ENCODE data around the gene PRR7. TPM values are rescaled to one million over a fixed set of nuclear protein-coding genes. Genes with fewer than 3 reads are reported as not detected.
A peak's percentile ranks its signal among the peaks of the same experiment; 100 is the strongest.

PRR7 gene
- polyA plus RNA-seq, 5 donors = 0.39 to 2.5 (median 0.63) TPM

GRCh38 chr5:177449140-177450061 lies 2.8 kb downstream of the PRR7 start:
- no peak for DNase-seq

DNA sequence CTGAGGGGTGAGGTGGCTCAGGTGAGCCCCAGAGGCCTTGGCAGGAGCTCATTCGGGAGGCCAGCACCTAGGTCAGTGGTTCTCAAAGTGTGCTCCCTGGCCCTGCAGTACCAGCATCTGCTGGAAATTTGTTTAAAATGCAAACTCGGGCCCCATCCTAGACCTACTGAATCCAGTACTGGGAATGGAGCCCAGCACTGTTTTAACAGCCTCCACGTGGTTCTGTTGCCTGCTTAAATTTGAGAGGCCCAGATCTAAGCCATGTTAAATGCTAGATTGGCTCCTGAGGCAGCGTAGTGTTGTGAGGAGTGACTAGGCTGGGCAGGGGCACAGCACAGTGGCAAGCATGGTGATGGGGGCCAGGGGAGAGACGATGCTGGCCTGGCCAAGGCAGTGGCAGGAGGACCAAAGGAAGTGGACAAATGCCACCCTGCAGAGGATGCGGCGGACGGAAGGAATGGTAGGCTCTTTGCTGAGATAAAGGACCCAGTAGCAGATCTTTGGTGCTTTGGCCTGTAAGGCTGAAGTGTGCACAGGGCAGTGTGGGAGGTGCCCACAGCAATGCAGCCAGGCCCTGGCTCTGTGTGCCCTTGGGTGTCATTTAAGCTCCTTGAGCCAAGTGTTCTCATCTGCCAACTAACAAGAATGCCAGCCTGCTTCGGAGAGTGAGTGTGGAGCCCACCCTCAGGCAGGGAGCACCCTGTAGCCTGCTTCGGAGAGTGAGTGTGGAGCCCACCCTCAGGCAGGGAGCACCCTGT lies 4.2 kb downstream of the PRR7 start:
- DNase-seq = no peak

GRCh38 chr5:177452688-177453638 lies 6.3 kb downstream of the PRR7 start:
- DNase-seq = no peak

GRCh38 chr5:177453852-177454396 lies 7.3 kb downstream of the PRR7 start:
- DNase-seq = no peak

DNA sequence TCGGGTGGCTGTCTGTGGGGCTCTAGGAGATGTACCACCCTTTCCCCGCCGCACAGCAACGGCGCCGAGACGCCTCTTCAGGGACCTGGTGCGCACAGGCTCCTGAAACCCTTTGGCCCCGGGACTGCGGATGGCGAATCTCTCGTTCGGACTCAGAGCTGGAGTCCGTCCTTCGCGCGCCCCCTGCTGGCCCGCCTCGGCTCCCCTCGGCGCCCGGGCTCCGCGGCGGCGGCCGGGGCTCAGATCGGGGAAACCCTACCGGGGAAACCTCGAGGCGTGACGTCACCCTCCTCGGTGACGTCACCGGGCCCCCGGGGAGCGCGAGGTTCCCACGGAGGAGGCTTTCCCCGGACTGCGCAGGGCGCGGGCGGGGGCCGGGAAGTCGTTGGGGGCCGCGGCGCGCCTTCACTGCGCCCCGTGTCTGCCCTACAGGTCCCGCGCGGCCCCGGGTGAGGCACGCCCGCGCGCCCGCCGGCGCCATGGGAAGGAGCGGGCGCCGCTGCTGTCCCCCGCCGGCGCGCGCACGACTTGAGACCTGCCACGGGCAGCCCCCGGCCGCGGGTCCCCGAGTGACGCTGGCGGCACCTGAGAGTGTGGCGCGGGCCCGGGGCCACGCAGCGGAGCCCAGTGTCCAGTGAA lies 7.9 kb downstream of the PRR7 start:
- DNase-seq = peak; percentile 86 to 88

GRCh38 chr5:177455036-177455660 lies 8.5 kb downstream of the PRR7 start:
- DNase-seq = peak; percentile 68 to 72

DNA sequence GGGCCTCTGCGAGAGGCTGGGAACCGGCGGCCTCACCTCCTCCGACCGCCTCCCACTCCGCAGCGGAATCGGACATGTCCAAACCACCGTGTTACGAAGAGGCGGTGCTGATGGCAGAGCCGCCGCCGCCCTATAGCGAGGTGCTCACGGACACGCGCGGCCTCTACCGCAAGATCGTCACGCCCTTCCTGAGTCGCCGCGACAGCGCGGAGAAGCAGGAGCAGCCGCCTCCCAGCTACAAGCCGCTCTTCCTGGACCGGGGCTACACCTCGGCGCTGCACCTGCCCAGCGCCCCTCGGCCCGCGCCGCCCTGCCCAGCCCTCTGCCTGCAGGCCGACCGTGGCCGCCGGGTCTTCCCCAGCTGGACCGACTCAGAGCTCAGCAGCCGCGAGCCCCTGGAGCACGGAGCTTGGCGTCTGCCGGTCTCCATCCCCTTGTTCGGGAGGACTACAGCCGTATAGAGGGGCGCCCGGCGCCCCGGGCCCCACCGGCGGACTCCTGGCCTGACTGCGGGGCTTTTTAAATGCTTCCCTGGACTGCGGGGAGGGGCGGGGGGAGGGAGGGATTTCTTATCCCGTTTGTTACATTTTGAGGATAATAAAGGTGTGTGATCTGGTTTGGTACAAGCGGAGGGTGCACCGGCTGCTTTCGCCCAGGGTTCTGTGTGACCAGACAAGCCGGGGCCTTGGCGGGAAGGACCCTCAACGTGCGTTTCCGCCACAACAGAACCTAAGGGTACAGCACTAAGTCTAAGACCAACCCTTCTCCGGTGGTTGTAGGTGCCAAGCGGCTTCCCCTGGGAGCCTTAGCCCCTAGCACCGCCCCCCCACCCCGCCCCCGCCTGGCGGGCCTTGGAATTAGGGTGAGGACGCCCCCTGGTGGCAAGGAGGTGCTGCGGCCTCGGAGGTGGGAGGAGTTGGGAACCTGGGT lies 9.3 kb downstream of the PRR7 start:
- DNase-seq = peak; percentile 89 to 90

DNA sequence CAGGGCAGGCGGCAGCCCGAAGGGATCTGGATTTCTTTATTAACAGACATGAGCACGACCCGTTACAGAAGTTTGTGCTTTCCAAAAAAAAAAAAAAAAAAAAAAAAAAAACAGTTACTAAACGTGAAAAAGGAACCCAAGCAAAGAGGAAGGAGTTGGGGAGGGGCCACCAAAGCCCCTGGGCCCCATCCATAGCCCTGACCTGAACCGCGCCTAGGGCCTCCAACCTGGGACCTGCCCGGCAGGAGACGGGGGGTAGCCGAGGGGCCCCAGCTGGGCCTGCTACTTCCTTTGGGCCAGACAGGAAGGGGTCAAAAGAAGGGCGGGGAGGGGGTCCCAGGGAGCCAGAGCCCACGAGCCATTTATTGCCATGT lies 10.0 kb downstream of the PRR7 start:
- DNase-seq = no peak

DNA sequence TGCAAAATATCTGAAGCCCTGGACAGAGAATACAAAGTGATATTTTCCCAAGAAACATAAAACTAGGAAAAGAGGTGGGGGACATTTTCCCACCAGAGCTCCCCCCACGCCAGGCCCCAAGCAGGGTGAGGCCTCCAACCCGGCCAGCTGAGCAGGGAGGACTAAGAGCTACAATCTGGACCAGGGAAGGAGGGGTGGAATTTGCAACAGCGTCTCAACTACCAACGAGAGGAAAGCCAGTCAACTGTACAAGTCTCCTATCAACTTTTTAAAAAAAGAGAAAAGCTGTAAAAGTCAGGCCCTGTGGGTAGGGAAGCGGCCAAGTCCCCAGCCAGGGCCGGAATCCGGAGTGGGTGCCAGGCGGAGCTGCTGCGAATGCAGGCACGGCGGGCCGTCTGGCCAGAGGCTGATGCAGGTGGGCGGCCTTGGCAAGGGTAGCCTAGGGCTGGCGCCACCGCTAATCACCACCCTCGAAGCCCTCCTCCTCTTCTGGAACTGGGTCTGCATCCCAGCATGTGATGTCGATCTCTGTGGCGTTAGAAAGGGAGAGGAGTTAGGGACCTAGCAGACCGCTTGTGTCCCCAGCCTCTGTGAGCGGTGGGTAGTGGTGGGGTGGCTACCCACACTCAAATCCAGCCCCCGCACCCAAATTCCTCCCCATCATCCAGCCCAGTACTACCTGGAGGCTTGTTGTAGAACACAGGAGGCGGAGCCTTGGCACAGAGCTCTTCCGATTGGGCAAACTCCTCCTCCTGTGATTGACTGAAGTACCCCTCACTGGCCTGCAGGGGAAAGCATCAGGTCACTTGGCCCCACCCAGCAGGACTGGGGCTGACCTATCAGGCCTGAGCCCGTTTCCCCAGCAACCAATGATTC lies 10.6 kb downstream of the PRR7 start:
- peak; percentile 79 for DNase-seq

DNA sequence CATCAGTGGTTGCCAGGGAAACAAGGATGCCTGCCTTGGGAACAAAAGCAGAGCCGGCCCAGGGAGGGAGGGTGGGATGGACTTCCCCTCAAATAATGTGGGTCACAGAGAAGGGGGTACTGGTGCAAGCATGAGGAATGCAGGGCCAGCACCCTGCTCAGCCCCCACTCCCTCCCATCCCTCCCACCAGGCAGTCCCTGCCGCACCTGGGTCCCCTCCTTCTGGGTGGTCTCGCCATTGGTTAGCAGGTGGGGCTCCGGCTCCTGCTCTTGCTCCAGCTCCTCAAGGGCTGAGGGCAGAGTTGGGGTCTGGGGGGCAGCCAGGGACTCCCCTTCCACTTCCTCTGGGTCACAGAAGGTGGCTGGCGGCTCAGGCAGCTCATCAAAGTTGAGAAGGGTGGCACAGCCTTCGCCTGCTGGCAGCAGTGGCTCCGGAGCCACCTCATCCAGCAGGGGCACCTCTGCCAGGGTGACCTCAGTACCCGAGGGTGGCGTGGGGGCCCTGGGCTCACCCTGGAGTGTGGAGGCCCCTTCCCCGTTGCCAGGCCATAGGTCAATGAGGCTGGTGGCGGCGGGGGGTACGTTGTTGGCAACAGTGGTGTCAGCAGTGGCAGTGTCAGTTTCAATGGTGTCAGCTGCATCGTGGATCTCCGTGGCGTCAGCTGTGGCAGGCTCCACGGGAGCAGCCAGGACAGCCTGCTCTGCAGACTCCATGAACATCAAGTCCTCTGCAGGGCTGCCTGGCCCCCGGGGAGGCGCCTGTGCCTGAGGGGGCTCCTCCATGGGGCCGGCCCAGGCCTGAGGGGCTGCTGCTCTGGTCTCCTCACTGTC lies 11.5 kb downstream of the PRR7 start:
- no peak for DNase-seq

DNA sequence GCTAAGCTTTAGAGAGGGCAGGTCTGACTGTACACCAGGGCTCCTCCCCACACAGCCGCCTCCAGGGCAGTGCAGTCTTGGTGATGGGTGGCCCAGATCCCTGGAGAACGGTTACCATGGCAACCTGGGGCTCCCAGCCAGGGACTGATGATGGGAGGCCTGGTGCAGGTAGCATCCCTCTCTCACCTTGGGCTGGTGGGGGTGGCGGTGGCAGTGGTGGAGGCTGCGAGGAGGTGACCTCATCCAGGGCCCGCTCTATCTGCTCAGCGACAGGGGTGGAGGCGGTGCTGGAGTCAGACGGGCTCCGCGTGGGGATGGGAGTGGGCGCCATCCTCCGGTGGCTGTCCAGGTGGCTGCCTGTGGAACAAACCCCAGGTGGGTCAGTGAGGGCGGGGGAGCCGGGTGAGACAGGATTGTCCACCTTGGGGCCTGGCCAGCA lies 12.3 kb downstream of the PRR7 start:
- DNase-seq = no peak

DNA sequence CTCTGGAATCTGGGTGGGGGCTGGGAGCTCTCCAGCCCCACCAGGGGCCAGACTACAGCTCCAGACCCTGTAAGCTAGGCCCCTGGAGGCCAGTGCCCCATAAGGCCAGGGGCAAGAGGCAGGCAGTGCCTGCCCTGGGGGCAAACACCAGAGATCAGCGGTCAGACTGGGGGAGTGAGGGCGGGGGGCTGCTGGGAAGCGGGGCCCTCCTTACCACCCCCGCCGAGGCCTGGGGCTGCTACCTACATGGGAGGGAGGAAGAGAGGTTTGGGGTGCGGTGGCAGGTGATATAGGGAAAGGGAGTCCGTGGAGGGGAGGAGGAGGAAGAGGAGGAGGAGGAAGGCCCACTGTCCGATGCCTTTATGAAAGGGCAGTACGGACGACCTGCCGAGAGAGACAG lies 12.7 kb downstream of the PRR7 start:
- no peak for DNase-seq

- no peak for DNase-seq
These were observed 13.4 kb downstream of the PRR7 start for GRCh38 chr5:177459819-177460628.

GRCh38 chr5:177462021-177462670 lies 15.5 kb downstream of the PRR7 start:
- DNase-seq = no peak

DNA sequence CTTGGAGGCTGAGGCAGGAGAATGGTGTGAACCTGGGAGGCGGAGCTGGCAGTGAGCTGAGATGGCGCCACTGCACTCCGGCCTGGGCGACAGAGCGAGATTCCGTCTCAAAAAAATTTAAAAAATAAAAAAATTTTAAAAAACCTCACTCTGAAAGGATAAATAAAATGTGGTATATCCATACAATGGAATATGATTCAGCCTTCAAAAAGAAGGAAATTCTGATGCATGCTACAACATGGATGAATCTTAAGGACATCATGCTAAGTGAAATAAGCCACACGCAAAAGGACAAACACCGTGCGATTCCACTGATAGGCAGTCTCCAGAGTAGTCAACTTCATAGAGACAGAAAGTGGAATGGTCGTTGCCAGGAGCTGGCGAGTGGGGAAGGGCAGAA lies 18.4 kb downstream of the PRR7 start:
- DNase-seq = no peak

- DNase-seq = no peak
These were observed 20.2 kb downstream of the PRR7 start for GRCh38 chr5:177466861-177467260.
